SK-N-SH (cell line): ENCODE data around the gene SSUH2. TPM values are rescaled to one million over a fixed set of nuclear protein-coding genes. Genes with fewer than 3 reads are reported as not detected.

Source experiments
- CTCF ChIA-PET: fragments of 300-600, 350-600 bp; formaldehyde crosslinking; extraction: SDS; loops from one replicate; lab custom pipeline; 2021; lab: Yijun Ruan, JAX
- POLR2A ChIA-PET: fragments of 350-600 bp; sonication (Branson Sonifier 250); formaldehyde crosslinking; extraction: SDS; loops from one replicate; lab custom pipeline; 2020; ENCODE audit warnings: antibody characterized with exemption, inconsistent platforms; lab: Yijun Ruan, JAX
- DNase-seq: peaks from one replicate; pipeline ENCODE4 v3.0.0; 2012
- H2AFZ ChIP-seq: fragments of 200-600 bp; sonication (generic); 2 replicates; pipeline ENCODE4 v1.8.1; 2016; ENCODE audit warnings: antibody characterized with exemption, mild to moderate bottlenecking, low read depth
- H3F3A ChIP-seq: fragments of 200-600 bp; sonication (generic); replicated peaks from 2 replicates; pipeline ENCODE3; 2016; ENCODE audit warnings: antibody characterized with exemption, mild to moderate bottlenecking; ENCODE audit not compliant: insufficient read depth
- H3K27ac ChIP-seq, 2 experiments: fragments of 200-500 bp in 1 of 2; fragments of 200-600 bp in 1 of 2; sonication (Bioruptor generic) in 1 of 2; sonication (generic), shearing (Covaris generic) in 1 of 2; 2 replicates each; pipeline versions ENCODE4 v1.5.1 to v1.6.1; 2014 to 2016; ENCODE audit warnings: low read depth in 2 of 2, inconsistent platforms in 1 of 2, low read length in 1 of 2, mild to moderate bottlenecking in 1 of 2, mixed read lengths in 1 of 2
- H3K27me3 ChIP-seq: fragments of 200-600 bp; sonication (generic), shearing (Covaris generic); 2 replicates; pipeline ENCODE4 v1.6.1; 2016; ENCODE audit warnings: mixed run types; ENCODE audit not compliant: insufficient read depth
- H3K36me3 ChIP-seq, 2 experiments: fragments of 200-500 bp in 1 of 2; fragments of 200-600 bp in 1 of 2; sonication (Bioruptor generic) in 1 of 2; sonication (generic) in 1 of 2; replicated peaks in 1 of 2; 2 replicates each; pipeline versions ENCODE3 to v1.5.1; 2014 to 2016; ENCODE audit warnings: low read length in 1 of 2, mild to moderate bottlenecking in 1 of 2; ENCODE audit not compliant: insufficient read depth in 2 of 2, control insufficient read depth in 1 of 2
- H3K4me1 ChIP-seq, 2 experiments: fragments of 200-500 bp in 1 of 2; fragments of 200-600 bp in 1 of 2; sonication (Bioruptor generic) in 1 of 2; sonication (generic), shearing (Covaris generic) in 1 of 2; 2 replicates each; pipeline versions ENCODE4 v1.5.1 to v1.6.1; 2014 to 2016; ENCODE audit warnings: low read depth in 1 of 2, low read length in 1 of 2, mixed run types in 1 of 2; ENCODE audit not compliant: insufficient read depth in 2 of 2, control insufficient read depth in 1 of 2
- H3K4me2 ChIP-seq: fragments of 200-600 bp; sonication (generic), shearing (Covaris generic); 2 replicates; pipeline ENCODE4 v1.6.1; 2017; ENCODE audit warnings: mixed run types
- H3K4me3 ChIP-seq, 2 experiments: fragments of 200-500 bp in 1 of 2; fragments of 200-600 bp in 1 of 2; sonication (Bioruptor generic) in 1 of 2; sonication (generic), shearing (Covaris generic) in 1 of 2; 2 replicates each; pipeline versions ENCODE4 v1.5.1 to v1.8.1; 2014 to 2016; ENCODE audit warnings: low read depth in 2 of 2, inconsistent platforms in 1 of 2, low read length in 1 of 2, mild to moderate bottlenecking in 1 of 2, mixed read lengths in 1 of 2, moderate library complexity in 1 of 2
- H3K79me2 ChIP-seq: fragments of 200-600 bp; sonication (generic); 2 replicates; pipeline ENCODE4 v1.8.1; 2017; ENCODE audit warnings: mild to moderate bottlenecking; ENCODE audit not compliant: insufficient read depth
- H3K9ac ChIP-seq: fragments of 200-600 bp; sonication (generic); 2 replicates; pipeline ENCODE4 v1.6.1; 2017; ENCODE audit warnings: mixed run types
- H3K9me2 ChIP-seq: fragments of 200-600 bp; sonication (generic); 2 replicates; pipeline ENCODE4 v1.6.1; 2017; ENCODE audit warnings: mixed run types
- H3K9me3 ChIP-seq: fragments of 200-600 bp; sonication (generic); 2 replicates; pipeline ENCODE4 v1.6.1; 2017; ENCODE audit warnings: mixed run types, mild to moderate bottlenecking, moderate library complexity
- H4K20me1 ChIP-seq: fragments of 200-600 bp; sonication (generic); 2 replicates; pipeline ENCODE4 v1.6.1; 2017; ENCODE audit warnings: mild to moderate bottlenecking, mixed run types; ENCODE audit not compliant: insufficient read depth
- CHD2 ChIP-seq: fragments of 150-350 bp; IDR thresholded peaks from 2 replicates; pipeline ENCODE4 v1.6.1; 2018; ENCODE audit warnings: low read length; ENCODE audit not compliant: partially characterized antibody
- EZH2phosphoT487 ChIP-seq: fragments of 200-600 bp; sonication (generic); IDR thresholded peaks from 2 replicates; pipeline ENCODE4 v1.6.1; 2017; ENCODE audit warnings: low read depth, mixed run types, mild to moderate bottlenecking, antibody characterized with exemption, moderate library complexity, borderline replicate concordance
- FOXJ3 ChIP-seq: sonication (generic); formaldehyde crosslinking; IDR thresholded peaks from 2 replicates; pipeline ENCODE4 v1.5.1; 2020; ENCODE audit warnings: mild to moderate bottlenecking, missing genetic modification reagents
- FOXM1 ChIP-seq: IDR thresholded peaks from 2 replicates; pipeline ENCODE4 v1.4.0; 2012; ENCODE audit warnings: low read depth, mild to moderate bottlenecking
- MEF2A ChIP-seq: IDR thresholded peaks from 2 replicates; pipeline ENCODE4 v1.4.0; 2012; ENCODE audit warnings: low read depth, borderline replicate concordance
- NFIC ChIP-seq: IDR thresholded peaks from 2 replicates; pipeline ENCODE4 v1.4.0; 2012; ENCODE audit warnings: borderline replicate concordance
- RAD21 ChIP-seq: IDR thresholded peaks from 2 replicates; pipeline ENCODE4 v1.6.1; 2012; ENCODE audit warnings: mild to moderate bottlenecking, low read length
- RCOR1 ChIP-seq: fragments of 150-350 bp; IDR thresholded peaks from 2 replicates; pipeline ENCODE4 v1.6.1; 2017; ENCODE audit warnings: antibody characterized with exemption, low read length
- RFX5 ChIP-seq: IDR thresholded peaks from 2 replicates; pipeline ENCODE4 v1.6.1; 2012; ENCODE audit warnings: mild to moderate bottlenecking, improper control_type of control experiment, low read length
- RXRA ChIP-seq: IDR thresholded peaks from 2 replicates; pipeline ENCODE4 v1.4.0; 2012; ENCODE audit warnings: low read depth, mild to moderate bottlenecking, borderline replicate concordance
- SMC3 ChIP-seq: IDR thresholded peaks from 2 replicates; pipeline ENCODE4 v1.6.1; 2012; ENCODE audit warnings: low read depth, low read length, improper control_type of control experiment
- TAF1 ChIP-seq: IDR thresholded peaks from 2 replicates; pipeline ENCODE4 v1.6.1; 2012; ENCODE audit warnings: low read depth, mild to moderate bottlenecking, low read length, moderate library complexity, borderline replicate concordance
- TEAD4 ChIP-seq: IDR thresholded peaks from 2 replicates; pipeline ENCODE4 v1.4.0; 2012; ENCODE audit warnings: mild to moderate bottlenecking, borderline replicate concordance; ENCODE audit not compliant: insufficient read depth
- YY1 ChIP-seq: IDR thresholded peaks from 2 replicates; pipeline ENCODE4 v1.4.0; 2012; ENCODE audit warnings: low read depth, mild to moderate bottlenecking
- WGBS: methylation state at CpG from one replicate; pipeline ENCODE4 v1.1.6; 2017; ENCODE audit warnings: low lambda C conversion rate; 5-methylcytosine and 5-hydroxymethylcytosine counted together
- polyA plus RNA-seq, 3 experiments: library from polyadenylated mRNA; depleted of rRNA; stranded (reverse); fragments of >200 nt; gene quantifications; 2 replicates each; pipeline ENCODE4 v1.2.3, GENCODE V29; 2012
- TF ChIP-seq, protein P1 (sequence below): fragments of 200-600 bp; sonication (generic); IDR thresholded peaks from 2 replicates; pipeline ENCODE4 v1.6.1; 2017; ENCODE audit warnings: antibody characterized with exemption, mild to moderate bottlenecking, moderate library complexity
- TF ChIP-seq, protein P2 (sequence below): fragments of 150-350 bp; IDR thresholded peaks from 2 replicates; pipeline ENCODE4 v1.6.1; 2016; ENCODE audit warnings: mild to moderate bottlenecking, low read depth, low read length
- TF ChIP-seq, protein P3 (sequence below): IDR thresholded peaks from 2 replicates; pipeline ENCODE4 v1.4.0; 2012; ENCODE audit warnings: low read depth, borderline replicate concordance

SSUH2 gene
- polyA plus RNA-seq, 1 of the 3 experiments (the other 2 are of a cell fraction), result 0.18 TPM

DNA sequence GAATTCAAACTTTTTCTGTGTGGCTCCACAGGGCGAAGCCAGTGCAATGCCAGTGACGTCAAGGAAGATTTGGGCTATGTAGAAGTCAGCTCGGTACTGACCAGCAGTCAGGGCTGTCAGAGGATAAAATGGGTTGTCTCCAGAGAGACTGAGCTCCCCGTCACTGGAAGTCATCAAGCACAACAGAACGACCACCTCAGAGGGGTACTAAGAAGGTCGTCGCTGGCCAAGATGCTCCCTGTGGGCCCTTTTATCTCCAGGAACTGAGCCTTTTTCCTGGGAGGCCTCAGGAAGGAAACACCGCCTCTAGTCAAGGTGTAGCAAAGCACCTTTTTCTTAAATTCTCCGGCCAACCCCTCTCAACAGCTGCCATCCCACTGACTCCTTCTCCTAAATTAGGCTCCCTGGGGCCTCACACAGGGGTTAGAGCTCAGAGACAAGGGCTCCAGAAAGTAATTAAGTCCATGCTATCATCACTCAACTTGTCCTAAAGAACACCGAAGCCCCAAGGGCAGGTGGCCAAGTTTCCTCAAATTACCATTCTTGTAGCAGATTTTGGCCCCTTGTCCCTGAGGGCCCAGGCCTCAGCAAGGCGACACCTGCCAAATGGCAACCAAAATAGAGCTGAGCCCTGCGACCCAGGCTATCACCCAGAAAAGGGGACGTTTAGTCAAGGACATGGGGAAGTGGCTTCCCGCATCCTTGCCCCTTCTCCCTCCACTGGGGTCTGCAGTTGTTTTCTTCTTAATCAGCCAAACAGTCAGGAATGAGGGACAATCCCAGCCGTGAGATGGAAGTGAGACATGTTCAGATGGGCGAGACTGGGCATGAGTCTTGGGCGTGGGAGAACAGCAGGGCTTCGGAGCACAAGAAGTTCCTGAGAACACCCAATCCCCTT, 48.0 kb downstream of the SSUH2 start:
- Histone ChIP-seq H3K4me1 (no peaks in the 10 kb centered on the region; a peak in 1 of 4 replicates), H3K9ac (no peak overlapping the region), H3K27ac (no peak overlapping the region), H3K27me3 (no peaks in the 10 kb centered on the region), H3K4me2 (no peak overlapping the region), H3K79me2 (no peaks in the 10 kb centered on the region), H3K36me3 (no peaks in the 10 kb centered on the region), H3K4me3 (no peak overlapping the region), H3K9me2 (no peaks in the 10 kb centered on the region), H3F3A (no peaks in the 10 kb centered on the region), H2AFZ (no peak overlapping the region), H4K20me1 (no peaks in the 10 kb centered on the region), H3K9me3 (no peaks in the 10 kb centered on the region)
- CTCF ChIA-PET, result interaction anchor here (0.8 to 1.4 kb wide), 4 partner anchors 11 to 154 kb away, joined by 3 to 6 read pairs (median 4); no protein-coding TSS in a partner anchor
- POLR2A ChIA-PET, result no interaction called here
- TF ChIP-seq MEF2A, result no peak
- DNase-seq, result no peak
- WGBS, result 72% methylated on average over 17 of the region's 18 CpGs

DNA sequence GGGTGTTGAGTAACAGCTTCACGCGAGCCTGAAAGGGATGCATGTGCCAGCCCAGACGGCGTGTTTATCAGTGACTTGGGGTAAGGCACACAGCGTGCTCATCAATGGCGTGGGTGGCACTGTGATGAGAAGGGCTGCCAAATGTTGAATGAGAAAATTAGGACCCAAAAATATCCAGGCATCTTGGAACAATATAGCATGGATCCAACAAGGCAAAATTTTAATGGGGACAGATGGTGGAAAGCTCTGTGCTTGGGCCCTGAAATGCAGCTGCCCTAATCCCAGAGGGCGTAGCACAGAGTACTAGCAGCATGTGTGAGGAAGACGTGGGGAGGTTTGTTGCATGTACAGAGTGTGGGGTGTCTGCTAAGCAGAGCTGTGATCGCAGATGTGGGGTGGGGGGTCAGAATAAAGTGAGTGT, 48.9 kb downstream of the SSUH2 start:
- DNase-seq, result no peak
- ChIA-PET POLR2A (no interaction called here), CTCF (interaction anchor here (1.1 to 1.4 kb wide), 2 partner anchors 13 to 154 kb away, joined by 4 to 6 read pairs; no protein-coding TSS in a partner anchor)
- Histone ChIP-seq H2AFZ (no peak overlapping the region), H3K9ac (no peak overlapping the region), H3K27me3 (no peaks in the 10 kb centered on the region), H3K9me2 (no peaks in the 10 kb centered on the region), H3K79me2 (no peaks in the 10 kb centered on the region), H3K36me3 (no peaks in the 10 kb centered on the region), H3K4me2 (no peak overlapping the region), H3K4me3 (no peak overlapping the region), H3F3A (no peaks in the 10 kb centered on the region), H3K9me3 (no peaks in the 10 kb centered on the region), H4K20me1 (no peaks in the 10 kb centered on the region), H3K4me1 (no peaks in the 10 kb centered on the region; a peak in 1 of 4 replicates), H3K27ac (no peak overlapping the region)
- WGBS, result 78% methylated on average over 9 of the region's 9 CpGs
- TF ChIP-seq RFX5, result no peak
- TF ChIP-seq YY1, result no peak
- no peak for TF ChIP-seq RCOR1
- TF ChIP-seq CHD2, result no peak
- no peak for TF ChIP-seq FOXJ3 (CRISPR knock-in tag)
- TF ChIP-seq MEF2A, result no peak
- no peak for TF ChIP-seq FOXM1
- no peak for TF ChIP-seq TEAD4
- TF ChIP-seq, protein P1, sequence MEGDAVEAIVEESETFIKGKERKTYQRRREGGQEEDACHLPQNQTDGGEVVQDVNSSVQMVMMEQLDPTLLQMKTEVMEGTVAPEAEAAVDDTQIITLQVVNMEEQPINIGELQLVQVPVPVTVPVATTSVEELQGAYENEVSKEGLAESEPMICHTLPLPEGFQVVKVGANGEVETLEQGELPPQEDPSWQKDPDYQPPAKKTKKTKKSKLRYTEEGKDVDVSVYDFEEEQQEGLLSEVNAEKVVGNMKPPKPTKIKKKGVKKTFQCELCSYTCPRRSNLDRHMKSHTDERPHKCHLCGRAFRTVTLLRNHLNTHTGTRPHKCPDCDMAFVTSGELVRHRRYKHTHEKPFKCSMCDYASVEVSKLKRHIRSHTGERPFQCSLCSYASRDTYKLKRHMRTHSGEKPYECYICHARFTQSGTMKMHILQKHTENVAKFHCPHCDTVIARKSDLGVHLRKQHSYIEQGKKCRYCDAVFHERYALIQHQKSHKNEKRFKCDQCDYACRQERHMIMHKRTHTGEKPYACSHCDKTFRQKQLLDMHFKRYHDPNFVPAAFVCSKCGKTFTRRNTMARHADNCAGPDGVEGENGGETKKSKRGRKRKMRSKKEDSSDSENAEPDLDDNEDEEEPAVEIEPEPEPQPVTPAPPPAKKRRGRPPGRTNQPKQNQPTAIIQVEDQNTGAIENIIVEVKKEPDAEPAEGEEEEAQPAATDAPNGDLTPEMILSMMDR, result no peak
- TF ChIP-seq TAF1, result no peak
- TF ChIP-seq NFIC, result no peak
- TF ChIP-seq SMC3, result no peak
- TF ChIP-seq RXRA, result no peak
- no peak for TF ChIP-seq EZH2phosphoT487
- no peak for TF ChIP-seq RAD21
- TF ChIP-seq, protein P2, sequence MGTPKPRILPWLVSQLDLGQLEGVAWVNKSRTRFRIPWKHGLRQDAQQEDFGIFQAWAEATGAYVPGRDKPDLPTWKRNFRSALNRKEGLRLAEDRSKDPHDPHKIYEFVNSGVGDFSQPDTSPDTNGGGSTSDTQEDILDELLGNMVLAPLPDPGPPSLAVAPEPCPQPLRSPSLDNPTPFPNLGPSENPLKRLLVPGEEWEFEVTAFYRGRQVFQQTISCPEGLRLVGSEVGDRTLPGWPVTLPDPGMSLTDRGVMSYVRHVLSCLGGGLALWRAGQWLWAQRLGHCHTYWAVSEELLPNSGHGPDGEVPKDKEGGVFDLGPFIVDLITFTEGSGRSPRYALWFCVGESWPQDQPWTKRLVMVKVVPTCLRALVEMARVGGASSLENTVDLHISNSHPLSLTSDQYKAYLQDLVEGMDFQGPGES, result no peak
- TF ChIP-seq, protein P3, sequence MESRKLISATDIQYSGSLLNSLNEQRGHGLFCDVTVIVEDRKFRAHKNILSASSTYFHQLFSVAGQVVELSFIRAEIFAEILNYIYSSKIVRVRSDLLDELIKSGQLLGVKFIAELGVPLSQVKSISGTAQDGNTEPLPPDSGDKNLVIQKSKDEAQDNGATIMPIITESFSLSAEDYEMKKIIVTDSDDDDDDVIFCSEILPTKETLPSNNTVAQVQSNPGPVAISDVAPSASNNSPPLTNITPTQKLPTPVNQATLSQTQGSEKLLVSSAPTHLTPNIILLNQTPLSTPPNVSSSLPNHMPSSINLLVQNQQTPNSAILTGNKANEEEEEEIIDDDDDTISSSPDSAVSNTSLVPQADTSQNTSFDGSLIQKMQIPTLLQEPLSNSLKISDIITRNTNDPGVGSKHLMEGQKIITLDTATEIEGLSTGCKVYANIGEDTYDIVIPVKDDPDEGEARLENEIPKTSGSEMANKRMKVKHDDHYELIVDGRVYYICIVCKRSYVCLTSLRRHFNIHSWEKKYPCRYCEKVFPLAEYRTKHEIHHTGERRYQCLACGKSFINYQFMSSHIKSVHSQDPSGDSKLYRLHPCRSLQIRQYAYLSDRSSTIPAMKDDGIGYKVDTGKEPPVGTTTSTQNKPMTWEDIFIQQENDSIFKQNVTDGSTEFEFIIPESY, result no peak
